WTC11 (cell line): ENCODE results near the gene FDXACB1.

Experiments
- ATF1 ChIP-seq: sonication (generic); formaldehyde crosslinking; IDR thresholded peaks from 2 replicates; pipeline ENCODE4 v1.8.1; 2023; ENCODE audit warnings: mild to moderate bottlenecking, moderate library complexity, missing genetic modification reagents
- CREB1 ChIP-seq: sonication (generic); formaldehyde crosslinking; IDR thresholded peaks from 2 replicates; pipeline ENCODE4 v1.8.0; 2023; ENCODE audit warnings: mild to moderate bottlenecking, missing genetic modification reagents
- CREM ChIP-seq: sonication (generic); formaldehyde crosslinking; IDR thresholded peaks from 2 replicates; pipeline ENCODE4 v1.8.1; 2022; ENCODE audit warnings: mild to moderate bottlenecking, missing genetic modification reagents, moderate library complexity
- FOXK1 ChIP-seq: sonication (generic); formaldehyde crosslinking; IDR thresholded peaks from 2 replicates; pipeline ENCODE4 v1.8.0; 2022; ENCODE audit warnings: mild to moderate bottlenecking, moderate library complexity, missing genetic modification reagents
- GABPB1 ChIP-seq: sonication (generic); formaldehyde crosslinking; IDR thresholded peaks from 2 replicates; pipeline ENCODE4 v1.8.1; 2023; ENCODE audit warnings: mild to moderate bottlenecking, missing genetic modification reagents
- JUN ChIP-seq: sonication (generic); formaldehyde crosslinking; IDR thresholded peaks from 2 replicates; pipeline ENCODE4 v1.8.0; 2023; ENCODE audit warnings: mild to moderate bottlenecking, missing genetic modification reagents
- NFYB ChIP-seq: sonication (generic); formaldehyde crosslinking; conservative IDR thresholded peaks from 2 replicates; pipeline ENCODE4 v1.8.0; 2022; ENCODE audit warnings: low read depth, missing genetic modification reagents
- TF ChIP-seq, protein P1 (sequence below): sonication (generic); formaldehyde crosslinking; IDR thresholded peaks from 2 replicates; pipeline ENCODE4 v1.8.0; 2022; ENCODE audit warnings: missing genetic modification reagents
- TF ChIP-seq, protein P2 (sequence below): fragments of 200-600 bp; IDR thresholded peaks from 2 replicates; pipeline ENCODE4 v1.8.0; 2022; ENCODE audit warnings: antibody characterized with exemption
- TF ChIP-seq, protein P3 (sequence below): sonication (generic); formaldehyde crosslinking; conservative IDR thresholded peaks from 2 replicates; pipeline ENCODE4 v1.8.1; 2022; ENCODE audit warnings: mild to moderate bottlenecking, missing genetic modification reagents
- TF ChIP-seq, protein P4 (sequence below): sonication (generic); formaldehyde crosslinking; IDR thresholded peaks from 2 replicates; pipeline ENCODE4 v1.8.1; 2023; ENCODE audit warnings: mild to moderate bottlenecking, missing genetic modification reagents, moderate library complexity
- TF ChIP-seq, protein P5 (sequence below): sonication (generic); formaldehyde crosslinking; IDR thresholded peaks from 2 replicates; pipeline ENCODE4 v1.8.1; 2023; ENCODE audit warnings: mild to moderate bottlenecking, missing genetic modification reagents, borderline replicate concordance
- TF ChIP-seq, protein P6 (sequence below): sonication (generic); formaldehyde crosslinking; IDR thresholded peaks from 2 replicates; pipeline ENCODE4 v1.8.1; 2023; ENCODE audit warnings: mild to moderate bottlenecking, missing genetic modification reagents
- TF ChIP-seq, protein P7 (sequence below): sonication (generic); formaldehyde crosslinking; IDR thresholded peaks from 2 replicates; pipeline ENCODE4 v1.8.0; 2022; ENCODE audit warnings: mild to moderate bottlenecking, missing genetic modification reagents

DNA sequence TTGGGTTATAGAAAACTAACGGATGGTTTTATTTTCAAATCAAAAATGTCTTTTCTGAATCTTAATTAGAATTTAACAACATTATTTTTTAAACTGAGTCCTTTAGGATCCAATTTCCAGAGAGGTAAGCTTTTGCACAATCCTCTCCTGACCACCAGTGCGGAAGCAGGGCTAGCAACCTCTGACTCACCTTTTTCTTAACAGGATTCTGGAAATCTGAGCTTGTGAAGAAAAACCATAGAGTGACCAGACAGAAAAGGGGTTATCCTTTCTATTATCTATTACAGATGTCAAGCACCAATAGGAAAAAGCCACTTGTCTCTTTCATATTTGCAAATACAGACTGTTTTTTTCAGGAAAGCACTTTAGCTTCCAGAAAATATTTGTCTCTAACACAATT is 32.9 kb downstream of the FDXACB1 start:
- TF ChIP-seq CREM (CRISPR knock-in tag) (no peak), GABPB1 (CRISPR knock-in tag) (no peak), JUN (CRISPR knock-in tag) (no peak), CREB1 (no peak), FOXK1 (no peak), NFYB (CRISPR knock-in tag) (no peak), ATF1 (CRISPR knock-in tag) (no peak)
- TF ChIP-seq, protein P1, sequence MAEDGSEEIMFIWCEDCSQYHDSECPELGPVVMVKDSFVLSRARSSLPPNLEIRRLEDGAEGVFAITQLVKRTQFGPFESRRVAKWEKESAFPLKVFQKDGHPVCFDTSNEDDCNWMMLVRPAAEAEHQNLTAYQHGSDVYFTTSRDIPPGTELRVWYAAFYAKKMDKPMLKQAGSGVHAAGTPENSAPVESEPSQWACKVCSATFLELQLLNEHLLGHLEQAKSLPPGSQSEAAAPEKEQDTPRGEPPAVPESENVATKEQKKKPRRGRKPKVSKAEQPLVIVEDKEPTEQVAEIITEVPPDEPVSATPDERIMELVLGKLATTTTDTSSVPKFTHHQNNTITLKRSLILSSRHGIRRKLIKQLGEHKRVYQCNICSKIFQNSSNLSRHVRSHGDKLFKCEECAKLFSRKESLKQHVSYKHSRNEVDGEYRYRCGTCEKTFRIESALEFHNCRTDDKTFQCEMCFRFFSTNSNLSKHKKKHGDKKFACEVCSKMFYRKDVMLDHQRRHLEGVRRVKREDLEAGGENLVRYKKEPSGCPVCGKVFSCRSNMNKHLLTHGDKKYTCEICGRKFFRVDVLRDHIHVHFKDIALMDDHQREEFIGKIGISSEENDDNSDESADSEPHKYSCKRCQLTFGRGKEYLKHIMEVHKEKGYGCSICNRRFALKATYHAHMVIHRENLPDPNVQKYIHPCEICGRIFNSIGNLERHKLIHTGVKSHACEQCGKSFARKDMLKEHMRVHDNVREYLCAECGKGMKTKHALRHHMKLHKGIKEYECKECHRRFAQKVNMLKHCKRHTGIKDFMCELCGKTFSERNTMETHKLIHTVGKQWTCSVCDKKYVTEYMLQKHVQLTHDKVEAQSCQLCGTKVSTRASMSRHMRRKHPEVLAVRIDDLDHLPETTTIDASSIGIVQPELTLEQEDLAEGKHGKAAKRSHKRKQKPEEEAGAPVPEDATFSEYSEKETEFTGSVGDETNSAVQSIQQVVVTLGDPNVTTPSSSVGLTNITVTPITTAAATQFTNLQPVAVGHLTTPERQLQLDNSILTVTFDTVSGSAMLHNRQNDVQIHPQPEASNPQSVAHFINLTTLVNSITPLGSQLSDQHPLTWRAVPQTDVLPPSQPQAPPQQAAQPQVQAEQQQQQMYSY (CRISPR knock-in tag) = no peak
- TF ChIP-seq, protein P2, sequence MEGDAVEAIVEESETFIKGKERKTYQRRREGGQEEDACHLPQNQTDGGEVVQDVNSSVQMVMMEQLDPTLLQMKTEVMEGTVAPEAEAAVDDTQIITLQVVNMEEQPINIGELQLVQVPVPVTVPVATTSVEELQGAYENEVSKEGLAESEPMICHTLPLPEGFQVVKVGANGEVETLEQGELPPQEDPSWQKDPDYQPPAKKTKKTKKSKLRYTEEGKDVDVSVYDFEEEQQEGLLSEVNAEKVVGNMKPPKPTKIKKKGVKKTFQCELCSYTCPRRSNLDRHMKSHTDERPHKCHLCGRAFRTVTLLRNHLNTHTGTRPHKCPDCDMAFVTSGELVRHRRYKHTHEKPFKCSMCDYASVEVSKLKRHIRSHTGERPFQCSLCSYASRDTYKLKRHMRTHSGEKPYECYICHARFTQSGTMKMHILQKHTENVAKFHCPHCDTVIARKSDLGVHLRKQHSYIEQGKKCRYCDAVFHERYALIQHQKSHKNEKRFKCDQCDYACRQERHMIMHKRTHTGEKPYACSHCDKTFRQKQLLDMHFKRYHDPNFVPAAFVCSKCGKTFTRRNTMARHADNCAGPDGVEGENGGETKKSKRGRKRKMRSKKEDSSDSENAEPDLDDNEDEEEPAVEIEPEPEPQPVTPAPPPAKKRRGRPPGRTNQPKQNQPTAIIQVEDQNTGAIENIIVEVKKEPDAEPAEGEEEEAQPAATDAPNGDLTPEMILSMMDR = no peak
- TF ChIP-seq, protein P3, sequence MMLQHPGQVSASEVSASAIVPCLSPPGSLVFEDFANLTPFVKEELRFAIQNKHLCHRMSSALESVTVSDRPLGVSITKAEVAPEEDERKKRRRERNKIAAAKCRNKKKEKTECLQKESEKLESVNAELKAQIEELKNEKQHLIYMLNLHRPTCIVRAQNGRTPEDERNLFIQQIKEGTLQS (CRISPR knock-in tag) = no peak
- TF ChIP-seq, protein P4, sequence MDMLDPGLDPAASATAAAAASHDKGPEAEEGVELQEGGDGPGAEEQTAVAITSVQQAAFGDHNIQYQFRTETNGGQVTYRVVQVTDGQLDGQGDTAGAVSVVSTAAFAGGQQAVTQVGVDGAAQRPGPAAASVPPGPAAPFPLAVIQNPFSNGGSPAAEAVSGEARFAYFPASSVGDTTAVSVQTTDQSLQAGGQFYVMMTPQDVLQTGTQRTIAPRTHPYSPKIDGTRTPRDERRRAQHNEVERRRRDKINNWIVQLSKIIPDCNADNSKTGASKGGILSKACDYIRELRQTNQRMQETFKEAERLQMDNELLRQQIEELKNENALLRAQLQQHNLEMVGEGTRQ (CRISPR knock-in tag) = no peak
- TF ChIP-seq, protein P5, sequence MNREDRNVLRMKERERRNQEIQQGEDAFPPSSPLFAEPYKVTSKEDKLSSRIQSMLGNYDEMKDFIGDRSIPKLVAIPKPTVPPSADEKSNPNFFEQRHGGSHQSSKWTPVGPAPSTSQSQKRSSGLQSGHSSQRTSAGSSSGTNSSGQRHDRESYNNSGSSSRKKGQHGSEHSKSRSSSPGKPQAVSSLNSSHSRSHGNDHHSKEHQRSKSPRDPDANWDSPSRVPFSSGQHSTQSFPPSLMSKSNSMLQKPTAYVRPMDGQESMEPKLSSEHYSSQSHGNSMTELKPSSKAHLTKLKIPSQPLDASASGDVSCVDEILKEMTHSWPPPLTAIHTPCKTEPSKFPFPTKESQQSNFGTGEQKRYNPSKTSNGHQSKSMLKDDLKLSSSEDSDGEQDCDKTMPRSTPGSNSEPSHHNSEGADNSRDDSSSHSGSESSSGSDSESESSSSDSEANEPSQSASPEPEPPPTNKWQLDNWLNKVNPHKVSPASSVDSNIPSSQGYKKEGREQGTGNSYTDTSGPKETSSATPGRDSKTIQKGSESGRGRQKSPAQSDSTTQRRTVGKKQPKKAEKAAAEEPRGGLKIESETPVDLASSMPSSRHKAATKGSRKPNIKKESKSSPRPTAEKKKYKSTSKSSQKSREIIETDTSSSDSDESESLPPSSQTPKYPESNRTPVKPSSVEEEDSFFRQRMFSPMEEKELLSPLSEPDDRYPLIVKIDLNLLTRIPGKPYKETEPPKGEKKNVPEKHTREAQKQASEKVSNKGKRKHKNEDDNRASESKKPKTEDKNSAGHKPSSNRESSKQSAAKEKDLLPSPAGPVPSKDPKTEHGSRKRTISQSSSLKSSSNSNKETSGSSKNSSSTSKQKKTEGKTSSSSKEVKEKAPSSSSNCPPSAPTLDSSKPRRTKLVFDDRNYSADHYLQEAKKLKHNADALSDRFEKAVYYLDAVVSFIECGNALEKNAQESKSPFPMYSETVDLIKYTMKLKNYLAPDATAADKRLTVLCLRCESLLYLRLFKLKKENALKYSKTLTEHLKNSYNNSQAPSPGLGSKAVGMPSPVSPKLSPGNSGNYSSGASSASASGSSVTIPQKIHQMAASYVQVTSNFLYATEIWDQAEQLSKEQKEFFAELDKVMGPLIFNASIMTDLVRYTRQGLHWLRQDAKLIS (CRISPR knock-in tag) = no peak
- TF ChIP-seq, protein P6, sequence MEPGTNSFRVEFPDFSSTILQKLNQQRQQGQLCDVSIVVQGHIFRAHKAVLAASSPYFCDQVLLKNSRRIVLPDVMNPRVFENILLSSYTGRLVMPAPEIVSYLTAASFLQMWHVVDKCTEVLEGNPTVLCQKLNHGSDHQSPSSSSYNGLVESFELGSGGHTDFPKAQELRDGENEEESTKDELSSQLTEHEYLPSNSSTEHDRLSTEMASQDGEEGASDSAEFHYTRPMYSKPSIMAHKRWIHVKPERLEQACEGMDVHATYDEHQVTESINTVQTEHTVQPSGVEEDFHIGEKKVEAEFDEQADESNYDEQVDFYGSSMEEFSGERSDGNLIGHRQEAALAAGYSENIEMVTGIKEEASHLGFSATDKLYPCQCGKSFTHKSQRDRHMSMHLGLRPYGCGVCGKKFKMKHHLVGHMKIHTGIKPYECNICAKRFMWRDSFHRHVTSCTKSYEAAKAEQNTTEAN (CRISPR knock-in tag) = no peak
- TF ChIP-seq, protein P7, sequence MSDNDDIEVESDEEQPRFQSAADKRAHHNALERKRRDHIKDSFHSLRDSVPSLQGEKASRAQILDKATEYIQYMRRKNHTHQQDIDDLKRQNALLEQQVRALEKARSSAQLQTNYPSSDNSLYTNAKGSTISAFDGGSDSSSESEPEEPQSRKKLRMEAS = no peak
